ENCODE measurements around the gene PRKN.

Gene PRKN

GRCh38 chr6:162220876-162221275 is 506.7 kb downstream of the PRKN start:
- DNase-seq, result no peak

- DNase-seq, result no peak
Observed at GRCh38 chr6:162219266-162219665, 508.3 kb downstream of the PRKN start.

- no peak for DNase-seq
Observed at GRCh38 chr6:162217811-162218493, 509.6 kb downstream of the PRKN start.

- DNase-seq, result no peak
Observed at GRCh38 chr6:162217058-162217457, 510.5 kb downstream of the PRKN start.

- no peak for DNase-seq
Observed at GRCh38 chr6:162211777-162212176, 515.8 kb downstream of the PRKN start.

- no peak for DNase-seq
Observed at GRCh38 chr6:162211022-162211421, 516.5 kb downstream of the PRKN start.

DNA sequence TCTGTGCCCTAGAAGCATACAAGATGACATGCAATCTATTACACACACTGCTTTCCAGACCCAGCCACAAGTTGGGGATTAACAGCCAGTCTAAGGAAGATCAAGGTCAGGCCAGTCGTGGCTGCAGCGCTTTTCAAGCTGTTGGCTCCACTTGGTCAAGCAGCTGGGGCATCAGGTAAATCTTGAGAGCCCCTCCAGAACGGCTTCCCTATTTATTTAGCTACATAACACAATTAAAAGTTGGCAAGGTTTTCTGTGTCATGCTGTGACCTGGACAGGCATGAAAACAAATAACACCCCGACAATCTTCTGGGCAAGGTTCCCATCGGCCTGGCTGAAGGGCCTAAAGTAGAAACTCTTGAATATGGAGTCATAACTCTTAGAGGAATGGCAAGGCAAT is 524.3 kb downstream of the PRKN start:
- no peak for DNase-seq

- DNase-seq, result no peak
Observed at GRCh38 chr6:162200945-162201690, 526.4 kb downstream of the PRKN start.

DNA sequence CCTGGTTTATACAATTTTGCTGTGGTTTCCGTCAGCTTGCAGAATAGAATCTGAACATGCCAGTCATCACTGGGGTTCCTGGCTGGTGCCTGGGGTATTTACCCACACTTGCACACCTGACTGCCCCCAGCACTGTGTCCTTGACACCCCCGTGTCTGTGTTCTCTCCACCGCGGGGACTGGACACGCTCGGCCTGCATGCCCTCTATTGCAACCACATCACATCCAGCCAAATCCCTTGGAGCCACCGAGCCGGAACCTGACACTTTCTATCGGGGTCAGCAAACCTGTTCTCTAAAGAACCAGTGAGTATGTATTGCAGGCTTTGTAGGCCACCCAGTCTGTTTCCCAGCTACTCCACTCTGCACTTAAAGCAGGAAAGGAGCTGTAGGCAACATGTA is 527.5 kb downstream of the PRKN start:
- no peak for DNase-seq

GRCh38 chr6:162198925-162199324 is 528.6 kb downstream of the PRKN start:
- DNase-seq, result no peak

DNA sequence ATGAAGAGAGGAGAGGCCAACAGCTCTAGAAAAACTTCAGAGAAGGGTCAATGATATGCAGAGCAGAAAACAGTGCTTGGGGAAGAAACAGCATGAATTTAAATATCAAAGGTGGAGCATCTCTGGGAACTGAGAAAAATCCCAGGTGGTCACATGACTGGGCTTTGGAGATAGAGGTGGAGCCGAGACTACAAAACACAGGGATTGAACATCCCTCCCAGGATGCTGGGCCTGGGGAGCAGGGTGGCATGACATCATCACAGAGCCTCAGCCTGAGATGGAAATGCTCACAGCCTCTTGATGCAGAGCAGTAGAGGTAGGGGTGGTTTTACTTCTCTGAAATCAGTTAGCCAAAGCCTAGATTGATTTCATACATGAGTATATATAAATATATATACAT is 529.5 kb downstream of the PRKN start:
- no peak for DNase-seq

- no peak for DNase-seq
Observed at GRCh38 chr6:162195441-162195840, 532.1 kb downstream of the PRKN start.

GRCh38 chr6:162190981-162191380 is 536.6 kb downstream of the PRKN start:
- no peak for DNase-seq

DNA sequence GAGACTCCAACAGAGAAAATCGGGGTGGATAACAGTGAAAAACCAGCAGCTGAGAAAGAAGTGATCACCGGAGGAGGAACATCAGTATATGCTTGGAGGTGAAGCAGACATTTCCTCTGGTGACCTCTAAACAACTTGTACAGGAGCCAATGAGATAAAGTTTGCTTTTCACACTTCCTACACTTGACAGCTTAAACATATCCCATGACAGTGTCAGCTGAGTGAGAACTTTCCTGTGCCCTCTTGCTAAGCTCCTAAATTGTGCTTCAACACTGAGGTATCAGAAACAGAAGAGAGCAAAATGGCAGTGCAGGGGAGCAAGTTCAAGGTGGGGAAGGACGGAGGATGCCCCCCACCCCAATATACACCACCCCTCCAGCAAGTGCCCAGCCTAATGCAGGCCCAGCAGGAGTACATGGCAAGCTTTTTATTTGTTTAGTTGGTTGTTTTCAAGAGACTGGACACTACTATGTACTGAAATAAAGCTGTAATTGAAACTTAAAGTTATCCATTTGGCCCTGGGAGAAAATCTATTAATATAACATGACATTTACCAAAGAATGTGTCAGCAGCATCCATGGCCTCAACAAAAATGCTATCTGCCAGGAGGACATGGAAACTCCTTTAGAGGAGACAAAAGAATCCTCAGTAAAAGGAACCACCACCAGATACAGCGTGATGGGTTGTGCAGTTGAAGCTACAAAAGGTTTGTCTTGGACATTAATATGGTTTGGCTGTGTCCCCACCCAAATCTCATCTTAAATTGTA is 540.2 kb downstream of the PRKN start:
- DNase-seq, result no peak

GRCh38 chr6:162184465-162184864 is 543.1 kb downstream of the PRKN start:
- no peak for DNase-seq

DNA sequence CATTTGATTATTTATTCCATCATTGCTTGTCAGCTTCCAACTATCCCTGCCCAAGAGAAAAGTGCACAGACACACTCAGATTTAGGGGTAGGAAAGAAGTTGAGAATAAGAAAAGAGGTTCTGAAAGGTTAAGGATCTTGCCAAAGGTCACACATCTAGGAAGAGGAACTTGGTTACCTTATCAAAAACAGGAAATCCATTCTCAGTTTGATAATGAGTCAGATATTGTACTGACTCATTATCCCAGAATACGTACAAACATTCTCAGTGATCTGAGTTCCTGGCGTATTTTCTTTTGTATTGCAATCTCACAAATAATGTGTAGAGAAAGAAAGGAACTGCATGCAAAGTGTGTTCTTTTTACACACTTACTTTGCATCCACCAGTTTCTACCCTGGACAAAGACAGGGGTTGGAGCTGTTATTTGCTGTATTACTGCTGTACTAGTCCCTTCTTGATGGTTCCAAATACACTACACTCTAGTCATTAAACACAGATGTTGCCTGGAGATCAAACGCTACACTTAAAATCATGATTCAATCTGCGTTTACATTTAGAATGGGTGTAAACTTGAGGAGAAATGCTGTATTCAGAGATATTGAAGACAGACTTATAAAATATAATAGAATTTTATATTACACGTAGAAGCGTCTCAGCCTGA is 545.7 kb downstream of the PRKN start:
- no peak for DNase-seq

DNA sequence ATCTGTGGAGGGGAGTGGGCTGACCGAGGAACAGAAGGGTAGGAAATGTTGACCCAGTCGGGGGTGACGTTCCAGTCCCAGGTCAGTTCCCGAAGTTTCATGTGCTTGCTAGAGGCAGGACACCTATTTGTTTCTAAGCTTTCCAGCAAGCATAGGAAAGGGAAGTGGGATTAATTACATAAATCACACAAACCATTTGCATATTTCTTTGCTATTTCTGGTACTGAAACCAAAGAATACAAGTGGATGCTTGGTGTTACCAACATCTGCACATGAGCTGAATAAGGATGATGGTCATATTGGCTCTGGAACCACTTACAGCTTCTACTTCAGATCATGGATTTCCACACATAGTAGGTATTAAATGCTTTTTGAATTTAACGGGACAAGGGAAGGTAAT is 546.5 kb downstream of the PRKN start:
- no peak for DNase-seq

- no peak for DNase-seq
Observed at GRCh38 chr6:162179196-162179951, 548.2 kb downstream of the PRKN start.

DNA sequence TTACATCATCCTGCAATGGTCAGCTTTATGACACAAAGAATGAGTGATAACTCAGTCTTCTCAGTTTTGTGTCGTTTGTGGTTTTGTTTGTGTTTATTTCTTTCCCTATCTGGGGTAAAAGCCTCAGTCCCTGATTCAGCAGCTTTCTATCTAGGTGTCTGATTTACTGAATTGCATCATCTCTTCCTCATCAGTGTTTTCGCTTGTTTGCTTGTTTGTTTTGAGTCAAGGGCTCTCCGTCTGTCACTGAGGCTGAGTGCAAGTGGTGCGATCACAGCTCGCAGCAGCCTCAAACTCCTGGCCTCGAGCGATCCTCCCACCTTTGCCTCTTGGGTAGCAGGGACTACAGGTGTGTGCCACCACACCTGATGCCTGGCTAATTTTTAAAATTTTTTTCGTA is 548.9 kb downstream of the PRKN start:
- DNase-seq, result no peak

- DNase-seq, result no peak
Observed at GRCh38 chr6:162178266-162178665, 549.3 kb downstream of the PRKN start.

DNA sequence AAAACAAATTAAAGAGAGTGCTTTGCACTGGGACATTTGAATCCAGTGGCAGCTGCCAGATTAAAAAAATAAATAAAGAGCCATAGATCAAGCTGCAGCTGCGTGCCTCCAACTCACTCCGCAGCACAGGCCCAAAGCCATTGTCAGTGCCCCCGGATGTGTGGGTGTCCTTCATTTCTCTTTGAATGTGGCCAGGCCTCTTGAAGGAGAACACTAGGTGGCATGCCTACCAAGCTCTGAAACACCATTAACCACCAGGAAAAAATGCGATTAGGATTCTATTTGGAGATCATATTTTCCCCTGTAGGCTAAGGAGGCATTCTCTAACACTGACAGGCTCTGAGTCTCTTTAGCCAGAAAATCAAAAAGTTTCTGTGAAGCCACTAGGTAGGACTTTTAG is 549.8 kb downstream of the PRKN start:
- DNase-seq, result no peak

DNA sequence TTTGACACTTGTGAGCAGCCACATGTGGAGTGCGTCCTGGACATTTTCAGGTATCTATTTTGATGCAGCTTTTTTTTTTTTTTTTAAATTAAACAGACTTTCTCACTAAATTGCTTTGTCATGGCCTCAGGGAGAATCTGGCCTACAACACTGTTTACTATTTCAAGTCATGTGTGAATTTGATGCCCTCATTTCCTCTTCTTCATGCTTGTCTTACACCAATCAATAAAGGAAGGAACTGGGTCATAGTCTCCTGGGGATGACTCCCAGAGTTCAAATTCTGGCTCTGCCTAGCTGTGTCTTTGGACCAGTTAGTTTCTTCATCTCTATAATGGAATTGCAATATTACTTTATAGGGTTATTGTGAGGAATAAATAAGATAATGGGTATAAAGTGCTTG is 554.1 kb downstream of the PRKN start:
- no peak for DNase-seq

DNA sequence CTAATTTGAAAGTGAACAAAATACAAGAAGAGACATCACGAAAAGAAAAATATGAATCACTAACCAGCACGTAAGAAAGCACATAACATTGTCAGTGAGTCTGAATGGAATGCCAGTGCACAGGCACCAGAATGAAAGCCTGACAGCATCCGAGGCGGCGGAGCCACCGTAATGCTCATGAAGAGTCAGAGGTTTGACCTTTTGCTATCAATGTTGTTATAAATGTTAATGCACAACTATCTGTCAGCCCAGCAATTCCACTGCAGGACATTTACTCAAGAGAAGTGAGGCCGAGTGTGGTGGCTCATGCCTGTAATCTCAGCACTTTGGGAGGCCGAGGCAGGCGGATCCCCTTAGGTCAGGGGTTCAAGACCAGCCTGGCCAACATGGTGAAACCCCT is 562.1 kb downstream of the PRKN start:
- no peak for DNase-seq

All from NCI-H446 (cell line).